ENCODE measurements around the gene PPP2R5C. TPM values are rescaled to one million over a fixed set of nuclear protein-coding genes. Genes with fewer than 3 reads are reported as not detected.

The PPP2R5C gene
- total RNA-seq, 1 experiment from 2014 or later = 89.9 TPM

DNA sequence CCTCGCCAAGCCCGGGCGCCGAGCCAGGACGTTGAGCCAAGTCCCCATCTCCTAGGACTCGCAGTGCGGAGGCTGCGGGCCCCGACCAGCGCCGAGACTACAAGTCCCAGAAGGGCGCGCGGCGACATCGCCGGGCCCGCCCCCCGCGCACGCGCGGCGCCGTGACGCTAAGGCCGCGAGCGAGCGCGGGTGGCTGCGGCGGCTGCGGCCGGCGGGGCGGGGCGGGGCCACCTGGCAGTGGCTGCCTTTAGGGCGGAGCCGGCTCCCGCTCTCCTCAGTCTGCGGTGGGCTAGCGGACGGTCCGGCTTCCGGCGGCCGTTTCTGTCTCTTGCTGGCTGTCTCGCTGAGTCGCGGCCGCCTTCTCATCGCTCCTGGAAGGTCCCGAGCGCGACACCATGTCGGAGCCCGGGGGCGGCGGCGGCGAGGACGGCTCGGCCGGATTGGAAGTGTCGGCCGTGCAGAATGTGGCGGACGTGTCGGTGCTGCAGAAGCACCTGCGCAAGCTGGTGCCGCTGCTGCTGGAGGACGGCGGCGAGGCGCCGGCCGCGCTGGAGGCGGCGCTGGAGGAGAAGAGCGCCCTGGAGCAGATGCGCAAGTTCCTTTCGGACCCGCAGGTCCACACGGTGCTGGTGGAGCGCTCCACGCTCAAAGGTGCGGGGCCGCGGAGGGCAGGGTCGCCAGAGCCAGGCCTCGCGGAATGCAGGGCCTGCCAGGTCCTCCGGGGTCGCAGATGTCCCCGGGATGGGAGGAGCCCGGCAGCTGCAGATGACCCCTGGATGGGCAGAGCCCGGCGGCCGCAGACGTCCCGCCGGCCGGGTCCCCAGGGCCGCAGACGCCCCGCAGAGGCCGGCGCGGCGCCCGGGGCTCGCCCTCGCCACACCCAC is 203.0 kb downstream of the PPP2R5C start, which contains the start of gene DYNC1H1 (continued):
- TF ChIP-seq, protein P1, sequence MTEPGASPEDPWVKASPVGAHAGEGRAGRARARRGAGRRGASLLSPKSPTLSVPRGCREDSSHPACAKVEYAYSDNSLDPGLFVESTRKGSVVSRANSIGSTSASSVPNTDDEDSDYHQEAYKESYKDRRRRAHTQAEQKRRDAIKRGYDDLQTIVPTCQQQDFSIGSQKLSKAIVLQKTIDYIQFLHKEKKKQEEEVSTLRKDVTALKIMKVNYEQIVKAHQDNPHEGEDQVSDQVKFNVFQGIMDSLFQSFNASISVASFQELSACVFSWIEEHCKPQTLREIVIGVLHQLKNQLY (CRISPR knock-in tag; IDR thresholded peaks at IDR 0.05) = no peak
- 0 out of 2 replicates have a peak, but pooled peaks have one; percentile 42 for TF ChIP-seq GABPB1 (CRISPR knock-in tag; IDR thresholded peaks at IDR 0.05)
- TF ChIP-seq JAZF1 (CRISPR knock-in tag; IDR thresholded peaks at IDR 0.05) = no peak
- TF ChIP-seq SMAD4 (CRISPR knock-in tag; IDR thresholded peaks at IDR 0.05) = no peak
- no peak for TF ChIP-seq HMGA2 (CRISPR knock-in tag; IDR thresholded peaks at IDR 0.05)
- TF ChIP-seq ZNF671 (CRISPR knock-in tag; IDR thresholded peaks at IDR 0.05) = no peak
- TF ChIP-seq SMAD3 (CRISPR knock-in tag; IDR thresholded peaks at IDR 0.05; ENCODE audit: borderline replicate concordance) = 0 out of 2 replicates have a peak, but pooled peaks have one; percentile 20
- TF ChIP-seq, protein P2, sequence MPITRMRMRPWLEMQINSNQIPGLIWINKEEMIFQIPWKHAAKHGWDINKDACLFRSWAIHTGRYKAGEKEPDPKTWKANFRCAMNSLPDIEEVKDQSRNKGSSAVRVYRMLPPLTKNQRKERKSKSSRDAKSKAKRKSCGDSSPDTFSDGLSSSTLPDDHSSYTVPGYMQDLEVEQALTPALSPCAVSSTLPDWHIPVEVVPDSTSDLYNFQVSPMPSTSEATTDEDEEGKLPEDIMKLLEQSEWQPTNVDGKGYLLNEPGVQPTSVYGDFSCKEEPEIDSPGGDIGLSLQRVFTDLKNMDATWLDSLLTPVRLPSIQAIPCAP (CRISPR knock-in tag; IDR thresholded peaks at IDR 0.05) = peak; percentile 45; the same call in 1 of the 2 replicates
- TF ChIP-seq NFE2L1 (CRISPR knock-in tag; IDR thresholded peaks at IDR 0.05) = no peak
- TF ChIP-seq ZNF425 (CRISPR knock-in tag; conservative IDR thresholded peaks at IDR 0.05) = no peak
- 0 out of 2 replicates have a peak, but pooled peaks have one; percentile 44 for TF ChIP-seq MYBL2 (CRISPR knock-in tag; IDR thresholded peaks at IDR 0.05)
- TF ChIP-seq CBFB (CRISPR knock-in tag; IDR thresholded peaks at IDR 0.05; ENCODE audit: low read depth) = no peak
- TF ChIP-seq GRHL2 (CRISPR knock-in tag; IDR thresholded peaks at IDR 0.05; ENCODE audit: insufficient replicate concordance, severe bottlenecking) = no peak
- TF ChIP-seq ZNF317 (CRISPR knock-in tag; IDR thresholded peaks at IDR 0.05; ENCODE audit: borderline replicate concordance, low read depth) = no peak
- TF ChIP-seq ERG (CRISPR knock-in tag; IDR thresholded peaks at IDR 0.05) = no peak
- TF ChIP-seq ZNF121 (CRISPR knock-in tag; IDR thresholded peaks at IDR 0.05) = no peak
- peak; percentile 85; the same call in 1 of the 2 replicates for TF ChIP-seq ETV6 (CRISPR knock-in tag; IDR thresholded peaks at IDR 0.05)

DNA sequence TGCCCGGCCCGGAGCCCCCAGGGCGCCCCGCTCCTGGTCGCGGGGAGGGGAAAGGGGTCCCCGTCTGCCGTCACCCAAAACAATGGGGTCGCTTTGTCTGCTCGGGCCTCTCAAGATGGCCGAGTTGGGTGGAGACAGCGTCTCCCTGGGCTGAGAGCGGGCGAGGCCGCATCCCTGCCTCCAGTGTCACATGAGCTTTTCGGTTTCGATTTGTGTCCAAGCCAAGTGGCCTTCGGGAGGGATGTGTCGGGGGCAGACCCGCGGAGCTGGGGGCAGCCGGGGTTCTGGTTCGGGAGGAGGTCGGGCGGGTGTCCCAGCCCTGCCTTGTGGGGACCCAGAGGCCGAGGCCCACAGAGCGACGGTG is 203.7 kb downstream of the PPP2R5C start:
- ChIA-PET CTCF (interaction anchor here (0.5 to 1.8 kb wide), 4 partner anchors 16 to 350 kb away, joined by 3 to 6 read pairs (median 6); no protein-coding TSS in a partner anchor), POLR2A (interaction anchor here (1.4 kb wide), 1 partner anchor 123 kb away, joined by 9 read pairs; no protein-coding TSS in a partner anchor)
- H3K4me1 Mint-ChIP-seq = peaks cover 30% of the 10 kb centered on the region
- peak overlapping the region; percentile 89 for H3K4me3 Mint-ChIP-seq
- ATAC-seq (peak; percentile 14), DNase-seq (ENCODE audit: low spot score) (peak; percentile 47)
- H3K27me3 Mint-ChIP-seq (ENCODE audit: low read depth) = peaks cover 37% of the 10 kb centered on the region
- peaks cover 12% of the 10 kb centered on the region for H3K36me3 Mint-ChIP-seq
- H3K27ac Mint-ChIP-seq = no peak overlapping the region; the same call in 1 of the 2 replicates
- TF ChIP-seq, protein P3, sequence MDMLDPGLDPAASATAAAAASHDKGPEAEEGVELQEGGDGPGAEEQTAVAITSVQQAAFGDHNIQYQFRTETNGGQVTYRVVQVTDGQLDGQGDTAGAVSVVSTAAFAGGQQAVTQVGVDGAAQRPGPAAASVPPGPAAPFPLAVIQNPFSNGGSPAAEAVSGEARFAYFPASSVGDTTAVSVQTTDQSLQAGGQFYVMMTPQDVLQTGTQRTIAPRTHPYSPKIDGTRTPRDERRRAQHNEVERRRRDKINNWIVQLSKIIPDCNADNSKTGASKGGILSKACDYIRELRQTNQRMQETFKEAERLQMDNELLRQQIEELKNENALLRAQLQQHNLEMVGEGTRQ (CRISPR knock-in tag; IDR thresholded peaks at IDR 0.05) = 0 out of 2 replicates have a peak, but pooled peaks have one; percentile 40
- TF ChIP-seq, protein P4, sequence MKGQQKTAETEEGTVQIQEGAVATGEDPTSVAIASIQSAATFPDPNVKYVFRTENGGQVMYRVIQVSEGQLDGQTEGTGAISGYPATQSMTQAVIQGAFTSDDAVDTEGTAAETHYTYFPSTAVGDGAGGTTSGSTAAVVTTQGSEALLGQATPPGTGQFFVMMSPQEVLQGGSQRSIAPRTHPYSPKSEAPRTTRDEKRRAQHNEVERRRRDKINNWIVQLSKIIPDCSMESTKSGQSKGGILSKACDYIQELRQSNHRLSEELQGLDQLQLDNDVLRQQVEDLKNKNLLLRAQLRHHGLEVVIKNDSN (CRISPR knock-in tag; IDR thresholded peaks at IDR 0.05) = peak; percentile 58; the same call in 1 of the 2 replicates
- TF ChIP-seq HMGA2 (CRISPR knock-in tag; IDR thresholded peaks at IDR 0.05) = no peak
- H3K9me3 Mint-ChIP-seq = no peaks in the 10 kb centered on the region

Measured in WTC11 (cell line).